Pancreas (tissue), 10 donors: Measurements from ENCODE around the gene RHOBTB1. TPM values are rescaled to one million over a fixed set of nuclear protein-coding genes. Genes with fewer than 3 reads are reported as not detected.

ENCODE experiments used
- ATAC-seq, 4 donors: fragments of 200-7000 bp; cut with Tn5 transposase; one replicate each; pipeline versions ENCODE4 v1.8.0 to v1.9.1; 2020; ENCODE audit warnings: mild to moderate bottlenecking in 4 of 4, moderate library complexity in 4 of 4
- DNase-seq, 6 donors: peaks; one replicate each; pipeline ENCODE4 v3.0.0-alpha.2; 2020
- FAIRE-seq: peaks from 2 replicates; lab custom pipeline; 2012; peaks lifted over from hg19 to GRCh38; lab: Jason Lieb, UNC
- H3K27ac ChIP-seq, 4 donors: fragments of 200-600 bp; sonication (generic); 1 replicate in 3 of 4; 2 replicates in 1 of 4; pipeline versions ENCODE4 v1.5.0 to v1.8.0; 2020
- H3K27me3 ChIP-seq, 4 donors: fragments of 200-600 bp; one replicate each; pipeline ENCODE4 v1.8.0; 2021
- H3K36me3 ChIP-seq, 3 donors: fragments of 200-600 bp; sonication (generic) in 1 of 3; one replicate each; pipeline versions ENCODE4 v1.5.0 to v1.8.0; 2020 to 2021
- H3K4me1 ChIP-seq, 3 donors: fragments of 200-600 bp; one replicate each; pipeline ENCODE4 v1.8.0; 2021
- H3K4me3 ChIP-seq, 4 donors: fragments of 200-600 bp; sonication (generic) in 2 of 4; one replicate each; pipeline versions ENCODE4 v1.5.0 to v1.8.0; 2020 to 2021
- H3K9me3 ChIP-seq, 4 donors: fragments of 200-600 bp; one replicate each; pipeline ENCODE4 v1.8.0; 2021
- WGBS, 2 donors: extraction: QIAGEN DNeasy Blood & Tissue Kit; methylation state at CpG; one replicate each; pipeline ENCODE4 v1.1.7; 2013; 5-methylcytosine and 5-hydroxymethylcytosine counted together
- intact Hi-C, 3 donors: fragments of 100-400 bp; cut with DNase I; formaldehyde crosslinking; loops; one replicate each; pipeline versions ENCODE4 v1.11.1 to v1.14.2; 2022
- polyA plus RNA-seq, 2 donors: library from polyadenylated mRNA; stranded (reverse); fragments of 200-250 nt; gene quantifications; one replicate each; pipeline ENCODE4 v1.2.3, GENCODE V29; 2013
- total RNA-seq, 6 donors: library from RNA; stranded (reverse); fragmentation: NEBNext Ultra II Directional in 4 of 6; extraction: Animal tissue kit (Norgen Biotek cat#: 25700) in 4 of 6; gene quantifications; one replicate each; pipeline versions ENCODE4 v1.2.1 to v1.2.4, GENCODE V29; 2021 to 2023
- TF ChIP-seq, protein P1 (sequence below), 4 donors: fragments of 200-600 bp; sonication (generic) in 3 of 4; IDR thresholded peaks; one replicate each; pipeline versions ENCODE4 v1.5.0 to v1.8.0; 2021; ENCODE audit warnings: antibody characterized with exemption in 4 of 4
- donor health status: healthy with polysubstance abuse.
- donor health status: DM: no; HTN: no; CAD: no; lungs with moderate emphysema.
- donor health status: DM: no; HTN: no; CAD: no.
- donor health status: control.
- donor health status: control.
- donor health status: Bipolar disorder and iron deficiency.
- donor health status: DM: yes; HTN: yes; CAD: no.
- donor health status: DM: no; HTN: no; CAD: no.
- donor health status: DM: no; HTN: no; CAD: no.
- donor health status: DM: yes; HTN: yes; CAD: no.

The RHOBTB1 gene, protein sequence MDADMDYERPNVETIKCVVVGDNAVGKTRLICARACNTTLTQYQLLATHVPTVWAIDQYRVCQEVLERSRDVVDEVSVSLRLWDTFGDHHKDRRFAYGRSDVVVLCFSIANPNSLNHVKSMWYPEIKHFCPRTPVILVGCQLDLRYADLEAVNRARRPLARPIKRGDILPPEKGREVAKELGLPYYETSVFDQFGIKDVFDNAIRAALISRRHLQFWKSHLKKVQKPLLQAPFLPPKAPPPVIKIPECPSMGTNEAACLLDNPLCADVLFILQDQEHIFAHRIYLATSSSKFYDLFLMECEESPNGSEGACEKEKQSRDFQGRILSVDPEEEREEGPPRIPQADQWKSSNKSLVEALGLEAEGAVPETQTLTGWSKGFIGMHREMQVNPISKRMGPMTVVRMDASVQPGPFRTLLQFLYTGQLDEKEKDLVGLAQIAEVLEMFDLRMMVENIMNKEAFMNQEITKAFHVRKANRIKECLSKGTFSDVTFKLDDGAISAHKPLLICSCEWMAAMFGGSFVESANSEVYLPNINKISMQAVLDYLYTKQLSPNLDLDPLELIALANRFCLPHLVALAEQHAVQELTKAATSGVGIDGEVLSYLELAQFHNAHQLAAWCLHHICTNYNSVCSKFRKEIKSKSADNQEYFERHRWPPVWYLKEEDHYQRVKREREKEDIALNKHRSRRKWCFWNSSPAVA
- total RNA-seq (10 to 100 TPM in 1 of 6 donors, 1 to 10 TPM in 5; 5.2 to 11.3 (median 7.6) TPM), polyA plus RNA-seq (1 to 10 TPM; 4.0 to 8.1 TPM)

DNA sequence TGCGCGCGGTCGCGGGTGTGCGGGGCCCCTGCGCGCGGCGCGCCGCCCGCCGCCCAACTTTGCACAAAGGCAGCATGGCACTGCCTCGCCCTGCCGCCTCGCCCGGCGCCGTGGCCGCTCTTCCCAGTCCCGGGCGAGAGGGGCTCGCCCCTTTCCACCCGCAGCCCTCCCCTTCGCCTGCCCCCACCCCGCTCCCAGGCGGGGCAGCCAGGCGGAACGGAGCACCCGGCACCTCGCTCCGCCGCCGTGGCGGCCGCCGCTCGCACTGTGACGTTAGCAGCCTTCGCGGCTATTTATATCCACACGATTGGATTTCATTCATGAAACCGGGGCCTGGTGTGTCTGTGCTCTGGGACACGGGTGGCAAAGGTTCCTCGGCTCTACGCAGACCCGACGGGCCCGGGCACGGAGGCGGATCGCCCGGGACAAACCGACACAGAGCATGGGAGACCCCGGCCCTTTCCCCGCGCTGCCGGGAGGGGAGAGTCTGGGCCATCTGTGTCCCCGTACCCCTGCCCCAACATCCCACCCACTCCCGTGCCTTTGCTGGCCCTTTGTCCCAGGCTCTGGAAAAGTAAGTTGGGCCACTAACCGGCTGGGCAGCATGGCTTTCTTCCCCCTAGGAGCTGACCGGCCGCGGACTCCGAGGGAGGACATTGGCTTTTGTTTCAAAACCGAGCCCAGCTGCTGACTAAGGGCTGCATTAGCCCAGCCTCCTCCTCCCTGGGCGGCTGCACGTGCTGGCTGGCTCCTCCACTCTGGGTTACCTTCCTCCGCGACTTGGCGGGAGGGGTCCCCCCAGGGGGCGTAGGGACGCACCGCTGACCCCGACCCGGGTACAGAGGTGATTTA lies at the start of gene RHOBTB1:
RHOBTB1 (minus strand) TSS at position 128 of the 852 bp plus-strand sequence. CDS start 32,643 bp downstream, outside the sequence.
- Histone ChIP-seq H3K4me1 (peaks cover 0 to 13% (median 0%) of the 10 kb centered on the region in 3 donors), H3K27ac (peak within 1 kb of the TSS; percentile 92 to 99 (median 96)), H3K4me3 (peak within 1 kb of the TSS; percentile 47 to 88 (median 76)), H3K36me3 (no peaks in the 10 kb centered on the region), H3K27me3 (no peaks in the 10 kb centered on the region), H3K9me3 (no peaks in the 10 kb centered on the region)
- WGBS, 2 donors: 0 to 1% methylated on average over 48 to 77 of the region's 77 CpGs
- ATAC-seq (peak; percentile 84 to 90 (median 88)), FAIRE-seq (no peak), DNase-seq (peak; percentile 79 to 90 (median 84))
- TF ChIP-seq, protein P1, sequence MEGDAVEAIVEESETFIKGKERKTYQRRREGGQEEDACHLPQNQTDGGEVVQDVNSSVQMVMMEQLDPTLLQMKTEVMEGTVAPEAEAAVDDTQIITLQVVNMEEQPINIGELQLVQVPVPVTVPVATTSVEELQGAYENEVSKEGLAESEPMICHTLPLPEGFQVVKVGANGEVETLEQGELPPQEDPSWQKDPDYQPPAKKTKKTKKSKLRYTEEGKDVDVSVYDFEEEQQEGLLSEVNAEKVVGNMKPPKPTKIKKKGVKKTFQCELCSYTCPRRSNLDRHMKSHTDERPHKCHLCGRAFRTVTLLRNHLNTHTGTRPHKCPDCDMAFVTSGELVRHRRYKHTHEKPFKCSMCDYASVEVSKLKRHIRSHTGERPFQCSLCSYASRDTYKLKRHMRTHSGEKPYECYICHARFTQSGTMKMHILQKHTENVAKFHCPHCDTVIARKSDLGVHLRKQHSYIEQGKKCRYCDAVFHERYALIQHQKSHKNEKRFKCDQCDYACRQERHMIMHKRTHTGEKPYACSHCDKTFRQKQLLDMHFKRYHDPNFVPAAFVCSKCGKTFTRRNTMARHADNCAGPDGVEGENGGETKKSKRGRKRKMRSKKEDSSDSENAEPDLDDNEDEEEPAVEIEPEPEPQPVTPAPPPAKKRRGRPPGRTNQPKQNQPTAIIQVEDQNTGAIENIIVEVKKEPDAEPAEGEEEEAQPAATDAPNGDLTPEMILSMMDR (IDR thresholded peaks at IDR 0.05): no peak
- intact Hi-C loops: no loop called here

DNA sequence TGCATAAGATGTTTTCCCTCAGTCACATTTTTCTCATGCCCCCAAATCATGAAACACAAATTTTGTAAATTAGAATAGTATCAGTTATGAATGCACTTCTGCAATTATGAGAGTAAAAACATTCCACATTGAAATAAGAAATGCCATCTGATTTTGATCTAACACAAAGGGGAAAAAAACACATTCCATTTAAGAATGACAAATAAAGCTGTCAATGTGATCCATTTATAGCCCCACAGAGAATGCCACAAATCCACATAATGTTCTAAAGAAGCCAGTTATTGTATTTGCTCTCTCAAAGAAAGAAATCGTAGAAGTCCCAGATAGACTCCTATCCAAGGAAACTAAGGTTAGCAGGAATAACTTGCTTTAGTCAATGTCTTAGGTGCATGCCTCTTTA lies 48.7 kb upstream of the RHOBTB1 start:
- Histone ChIP-seq H3K27me3 (no peaks in the 10 kb centered on the region), H3K4me1 (no peaks in the 10 kb centered on the region), H3K4me3 (no peak overlapping the region), H3K36me3 (no peaks in the 10 kb centered on the region), H3K27ac (no peak overlapping the region), H3K9me3 (no peaks in the 10 kb centered on the region)
- ATAC-seq (no peak), DNase-seq (no peak), FAIRE-seq (no peak)
- 56 to 63% methylated on average over 1 of the region's 1 CpG for WGBS, 2 donors
- TF ChIP-seq, protein P1 (IDR thresholded peaks at IDR 0.05): no peak
- intact Hi-C loops: no loop called here

DNA sequence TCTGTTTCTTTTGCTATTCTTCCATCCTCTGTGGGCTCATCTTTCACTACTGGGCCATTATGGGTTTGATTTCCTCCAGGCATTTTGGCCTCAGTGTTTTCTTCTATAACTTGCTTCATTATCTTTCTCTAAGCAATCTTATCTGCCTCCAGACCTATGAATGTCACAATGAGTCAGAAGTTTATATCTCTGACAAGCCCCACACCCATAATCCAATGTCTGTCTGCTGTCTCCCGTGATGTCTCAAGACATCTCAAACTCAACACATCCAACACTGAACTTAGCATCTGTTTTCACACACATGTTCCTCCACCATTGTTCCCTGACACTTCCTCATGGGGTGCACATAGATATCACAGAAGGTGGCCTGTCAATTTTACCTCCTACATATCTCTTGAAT lies 46.7 kb upstream of the RHOBTB1 start:
- no peaks in the 10 kb centered on the region for H3K4me1 ChIP-seq
- no peak for DNase-seq
- intact Hi-C loops: no loop called here
- H3K27me3 ChIP-seq: no peaks in the 10 kb centered on the region
- no peak overlapping the region for H3K4me3 ChIP-seq
- no peaks in the 10 kb centered on the region for H3K9me3 ChIP-seq
- TF ChIP-seq, protein P1 (IDR thresholded peaks at IDR 0.05): no peak
- H3K27ac ChIP-seq: no peak overlapping the region
- 96 to 100% methylated on average over 1 of the region's 1 CpG for WGBS, 2 donors
- no peak for FAIRE-seq
- H3K36me3 ChIP-seq: no peaks in the 10 kb centered on the region
- no peak for ATAC-seq

DNA sequence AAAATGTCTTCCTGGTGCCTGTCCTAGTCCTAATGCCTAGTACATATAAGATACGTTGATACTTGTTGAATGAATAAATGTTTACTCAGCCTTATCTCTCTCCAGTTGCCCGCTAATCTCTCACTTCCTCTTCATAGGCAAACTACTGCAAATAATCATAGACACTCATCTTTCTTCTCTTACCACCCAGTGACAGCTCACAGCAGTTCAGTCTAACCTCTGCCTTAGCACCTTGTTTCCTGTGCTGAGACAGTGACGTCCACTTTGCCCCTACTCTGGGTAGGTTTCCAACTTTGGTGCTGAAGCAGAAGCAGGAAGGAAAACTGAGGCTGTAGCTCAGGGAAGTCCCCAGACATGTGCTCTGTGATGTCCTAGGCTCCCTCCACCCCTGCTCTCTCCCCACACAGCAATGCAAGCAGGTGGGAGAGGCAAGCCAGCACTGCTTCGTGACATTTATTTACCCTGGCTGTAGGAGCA lies 45.5 kb upstream of the RHOBTB1 start:
- FAIRE-seq (no peak), DNase-seq (no peak), ATAC-seq (peak in 3 of 4 donors; percentile 55 to 76 (median 62))
- TF ChIP-seq, protein P1 (IDR thresholded peaks at IDR 0.05): no peak
- no peaks in the 10 kb centered on the region for H3K4me1 ChIP-seq
- 15 to 54% methylated on average over 4 of the region's 4 CpGs for WGBS, 2 donors
- intact Hi-C loops: no loop called here
- H3K27me3 ChIP-seq: no peaks in the 10 kb centered on the region
- H3K27ac ChIP-seq: no peak overlapping the region
- no peaks in the 10 kb centered on the region for H3K9me3 ChIP-seq
- no peaks in the 10 kb centered on the region for H3K36me3 ChIP-seq
- no peak overlapping the region for H3K4me3 ChIP-seq
